NCI-H2029 treated with DMSO at 0.1 percent for 48 hours (cell line): ENCODE measurements around the gene CES4A.
"Not testable (repeated sequence)": the region's sequence is repeated elsewhere in the genome, so short reads cannot be mapped to it uniquely, and the experiment has no call there.

Source experiments
- DNase-seq: peaks from one replicate; lab custom pipeline; 2025; lab: John Stamatoyannopoulos, UW

The CES4A gene

GRCh38 chr16:66956154-66956457 lies 32.3 kb upstream of the CES4A start:
- not testable (repeated sequence) for DNase-seq

GRCh38 chr16:66958857-66959703 lies 29.3 kb upstream of the CES4A start:
- no peak for DNase-seq

DNA sequence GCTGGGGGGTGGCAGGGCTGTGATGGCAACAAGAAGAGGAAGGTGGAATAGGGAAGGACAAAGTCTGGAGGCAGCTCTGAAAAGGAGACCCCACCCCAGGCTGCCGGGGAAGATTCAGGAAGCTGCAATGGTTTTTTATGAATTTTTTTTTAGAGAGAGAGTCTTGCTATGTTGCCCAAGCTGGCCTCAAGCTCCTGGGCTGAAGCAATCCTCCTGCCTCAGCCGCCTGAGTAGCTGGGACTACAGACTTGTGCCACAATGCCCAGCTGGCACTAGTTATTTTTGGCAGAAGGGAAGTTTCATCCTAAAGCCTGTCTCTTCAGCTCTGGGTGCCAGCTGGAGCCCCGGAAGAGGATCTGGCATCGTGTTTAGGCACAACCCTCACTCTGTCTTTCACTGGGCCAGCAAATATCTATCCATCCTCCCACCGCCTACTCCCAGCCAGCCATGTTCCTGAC lies 28.7 kb upstream of the CES4A start:
- no peak for DNase-seq

GRCh38 chr16:66960270-66960669 lies 28.1 kb upstream of the CES4A start:
- DNase-seq = no peak

DNA sequence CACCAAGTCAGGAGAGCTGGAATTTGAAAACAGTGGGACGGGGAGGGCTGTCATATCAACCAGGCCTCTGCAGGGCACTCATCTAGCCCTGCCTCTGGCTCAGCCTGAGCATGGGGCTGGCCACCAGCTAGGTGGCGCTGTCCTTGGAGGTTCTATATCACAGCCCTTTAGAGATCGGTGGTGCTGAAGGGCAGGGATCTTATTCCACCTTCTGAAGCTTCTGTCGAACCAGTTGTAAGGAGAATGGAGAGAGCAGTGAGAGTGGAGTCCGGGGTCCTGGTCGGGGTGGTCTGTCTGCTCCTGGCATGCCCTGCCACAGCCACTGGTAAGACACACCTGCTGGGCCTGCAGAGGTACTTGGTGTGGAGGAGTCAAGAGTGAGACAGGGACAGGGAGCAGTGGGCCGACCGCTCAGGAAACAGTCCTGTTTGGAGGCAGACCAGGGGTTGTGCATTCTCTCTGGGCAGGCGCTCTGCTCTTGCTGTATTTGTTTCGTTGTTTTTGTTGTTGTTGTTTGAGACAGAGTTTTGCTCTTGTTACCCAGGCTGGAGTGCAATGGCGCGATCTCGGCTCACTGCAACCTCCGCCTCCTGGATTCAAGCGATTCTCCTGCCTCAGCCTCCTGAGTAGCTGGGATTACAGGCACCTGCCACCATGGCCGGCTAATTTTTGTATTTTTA lies 27.2 kb upstream of the CES4A start, which contains the start of gene CES3:
Gene CES3, plus strand, starts transcription at position 202 of the 680 bp plus-strand sequence. Its CDS starts 42 bp downstream, at position 244.
- no peak for DNase-seq

- peak; percentile 56 for DNase-seq
These were observed 26.5 kb upstream of the CES4A start for GRCh38 chr16:66961914-66962313.

DNA sequence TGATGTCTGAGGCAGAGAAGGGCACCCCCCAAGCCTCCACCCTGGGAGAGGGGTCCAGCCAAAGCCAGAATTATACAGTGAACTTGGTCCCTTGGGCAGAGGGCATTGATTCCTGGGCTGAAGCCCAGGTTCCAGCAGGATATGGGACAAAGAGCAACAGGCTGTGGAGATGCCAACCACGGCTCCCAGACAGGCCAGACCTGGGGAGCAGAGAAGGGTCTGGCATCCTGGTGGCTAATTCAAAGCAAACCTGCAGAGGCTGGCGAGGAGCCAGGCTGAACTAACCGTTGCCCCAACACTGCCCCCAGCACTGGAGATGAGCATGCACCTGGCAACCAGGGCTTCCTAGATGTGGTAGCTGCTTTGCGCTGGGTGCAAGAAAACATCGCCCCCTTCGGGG lies 24.3 kb upstream of the CES4A start:
- no peak for DNase-seq

DNA sequence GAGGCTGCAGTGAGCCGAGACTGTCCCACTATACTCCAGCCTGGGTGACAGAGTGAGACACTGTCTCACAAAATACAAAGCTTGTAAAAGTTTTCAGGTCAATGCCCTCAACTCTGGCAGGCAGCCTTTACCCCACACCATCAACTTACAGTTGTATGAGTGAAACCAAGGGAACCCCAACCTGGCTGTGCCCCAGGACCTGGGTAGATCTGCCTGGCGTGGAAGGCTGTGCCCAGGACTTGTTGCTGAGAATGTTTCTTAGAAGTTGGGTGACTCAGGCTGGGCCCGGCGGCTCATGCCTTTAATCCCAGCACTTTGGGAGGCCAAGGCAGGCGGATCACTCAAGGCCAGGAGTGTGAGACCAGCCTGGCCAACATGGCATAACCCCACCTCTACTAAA lies 19.5 kb upstream of the CES4A start:
- no peak for DNase-seq

DNA sequence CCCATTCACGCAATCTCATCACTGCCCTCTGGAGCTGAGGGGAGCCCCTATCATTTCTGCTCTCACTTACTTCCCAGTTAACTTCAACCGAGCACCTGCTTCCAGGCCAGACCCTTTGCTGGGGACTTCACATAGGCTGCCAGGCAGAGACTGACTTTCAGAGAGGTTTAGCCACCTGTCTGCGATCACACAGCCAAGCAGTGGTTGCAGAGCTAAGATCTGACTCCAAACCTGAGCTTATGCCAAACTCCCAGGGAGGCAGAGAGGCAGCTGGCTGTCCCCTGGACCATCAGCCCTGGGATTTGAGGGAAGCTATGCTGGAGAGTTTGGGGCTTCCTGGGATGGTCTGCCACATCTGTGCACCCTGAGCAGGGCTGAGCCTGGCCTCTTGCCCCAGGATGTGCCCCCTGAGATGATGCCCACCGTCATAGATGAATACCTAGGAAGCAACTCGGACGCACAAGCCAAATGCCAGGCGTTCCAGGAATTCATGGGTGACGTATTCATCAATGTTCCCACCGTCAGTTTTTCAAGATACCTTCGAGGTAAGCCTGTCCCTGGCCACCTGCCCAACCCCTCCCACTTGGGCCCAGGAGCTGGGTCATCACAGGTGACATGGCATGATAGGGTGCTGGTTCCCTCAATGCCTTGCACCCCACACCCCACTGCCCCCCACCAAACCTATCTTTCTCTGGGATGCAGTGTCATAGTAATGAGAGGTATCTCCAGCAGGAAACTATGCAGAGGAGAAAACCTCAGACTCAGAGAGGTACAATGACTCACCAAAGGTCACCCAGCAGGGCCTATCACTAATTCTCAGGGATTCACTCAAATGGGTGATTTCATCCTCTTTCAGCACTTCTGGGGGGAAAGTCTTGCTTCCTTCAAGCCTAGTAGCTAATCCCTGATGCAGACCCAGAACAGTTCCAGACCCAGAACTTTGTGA lies 17.3 kb upstream of the CES4A start:
- no peak for DNase-seq

- DNase-seq = no peak
These were observed 15.4 kb upstream of the CES4A start for GRCh38 chr16:66972983-66973382.

DNA sequence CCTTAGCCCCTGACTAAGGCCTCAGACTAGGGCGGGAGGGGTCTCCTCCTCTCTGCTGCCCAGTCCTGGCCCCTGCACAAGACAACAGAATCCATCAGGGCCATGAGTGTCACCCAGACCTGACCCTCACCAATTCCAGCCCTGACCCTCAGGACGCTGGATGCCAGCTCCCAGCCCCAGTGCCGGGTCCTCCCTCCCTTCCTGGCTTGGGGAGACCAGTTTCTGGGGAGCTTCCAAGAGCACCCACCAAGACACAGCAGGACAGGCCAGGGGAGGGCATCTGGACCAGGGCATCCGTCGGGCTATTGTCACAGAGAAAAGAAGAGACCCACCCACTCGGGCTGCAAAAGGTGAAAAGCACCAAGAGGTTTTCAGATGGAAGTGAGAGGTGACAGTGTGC lies 14.7 kb upstream of the CES4A start:
- DNase-seq = no peak

GRCh38 chr16:66974156-66974931 lies 14.0 kb upstream of the CES4A start:
- not testable (repeated sequence) for DNase-seq

DNA sequence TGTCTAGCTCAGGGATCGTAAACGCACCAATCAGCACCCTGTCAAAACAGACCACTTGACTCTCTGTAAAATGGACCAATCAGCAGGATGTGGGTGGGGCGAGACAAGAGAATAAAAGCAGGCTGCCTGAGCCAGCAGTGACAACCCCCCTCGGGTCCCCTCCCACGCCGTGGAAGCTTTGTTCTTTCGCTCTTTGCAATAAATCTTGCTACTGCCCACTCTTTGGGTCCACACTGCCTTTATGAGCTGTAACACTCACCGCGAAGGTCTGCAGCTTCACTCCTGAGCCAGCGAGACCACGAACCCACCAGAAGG lies 13.5 kb upstream of the CES4A start:
- peak; percentile 18 for DNase-seq

DNA sequence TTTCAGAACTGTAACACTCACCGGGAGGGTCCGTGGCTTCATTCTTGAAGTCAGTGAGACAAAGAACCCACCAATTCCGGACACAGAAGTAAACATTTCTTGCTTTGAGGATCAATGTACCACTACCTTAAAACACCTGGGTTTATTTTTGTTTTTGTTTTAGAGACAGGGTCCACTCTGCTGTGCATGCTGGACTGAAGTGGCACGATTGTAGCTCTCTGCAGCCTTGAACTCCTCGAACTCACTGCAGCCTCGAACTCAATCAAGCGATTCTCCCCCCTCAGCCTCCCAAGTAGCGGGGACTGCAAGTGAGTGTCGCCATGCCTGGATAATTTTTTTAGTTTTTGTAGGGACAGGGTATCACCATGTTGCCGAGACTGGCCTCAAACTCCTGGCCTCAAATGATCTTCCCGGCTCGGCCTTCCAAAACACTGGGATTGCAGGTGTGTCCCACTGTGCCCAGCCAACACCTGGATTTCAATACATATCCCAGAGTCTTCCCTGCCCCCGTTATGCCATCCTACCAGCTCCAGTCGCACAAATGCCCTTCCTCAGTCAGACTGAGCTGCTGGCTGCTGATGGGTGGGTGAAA lies 13.0 kb upstream of the CES4A start:
- no peak for DNase-seq

DNA sequence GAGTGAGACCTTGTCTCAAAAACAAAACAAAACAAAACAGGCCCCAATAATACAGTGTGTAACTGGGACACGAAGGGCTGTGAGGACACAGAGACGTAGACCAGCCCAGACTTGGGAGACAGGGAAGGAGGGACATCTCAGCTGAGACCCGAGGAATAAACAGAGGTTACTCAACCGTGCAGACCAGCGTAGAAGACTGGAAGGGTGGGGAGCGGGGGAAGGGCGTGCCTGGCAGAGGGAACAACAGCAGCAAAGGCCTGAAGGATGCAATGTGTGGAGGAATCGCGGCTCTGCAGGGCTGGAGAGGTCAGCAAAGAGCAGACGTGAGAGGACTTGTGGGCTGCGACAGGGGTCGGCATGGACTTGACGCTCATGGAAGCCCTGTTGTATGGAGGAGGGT lies 11.6 kb upstream of the CES4A start:
- DNase-seq = no peak

GRCh38 chr16:66977341-66978113 lies 10.9 kb upstream of the CES4A start:
- peak; percentile 37 for DNase-seq

DNA sequence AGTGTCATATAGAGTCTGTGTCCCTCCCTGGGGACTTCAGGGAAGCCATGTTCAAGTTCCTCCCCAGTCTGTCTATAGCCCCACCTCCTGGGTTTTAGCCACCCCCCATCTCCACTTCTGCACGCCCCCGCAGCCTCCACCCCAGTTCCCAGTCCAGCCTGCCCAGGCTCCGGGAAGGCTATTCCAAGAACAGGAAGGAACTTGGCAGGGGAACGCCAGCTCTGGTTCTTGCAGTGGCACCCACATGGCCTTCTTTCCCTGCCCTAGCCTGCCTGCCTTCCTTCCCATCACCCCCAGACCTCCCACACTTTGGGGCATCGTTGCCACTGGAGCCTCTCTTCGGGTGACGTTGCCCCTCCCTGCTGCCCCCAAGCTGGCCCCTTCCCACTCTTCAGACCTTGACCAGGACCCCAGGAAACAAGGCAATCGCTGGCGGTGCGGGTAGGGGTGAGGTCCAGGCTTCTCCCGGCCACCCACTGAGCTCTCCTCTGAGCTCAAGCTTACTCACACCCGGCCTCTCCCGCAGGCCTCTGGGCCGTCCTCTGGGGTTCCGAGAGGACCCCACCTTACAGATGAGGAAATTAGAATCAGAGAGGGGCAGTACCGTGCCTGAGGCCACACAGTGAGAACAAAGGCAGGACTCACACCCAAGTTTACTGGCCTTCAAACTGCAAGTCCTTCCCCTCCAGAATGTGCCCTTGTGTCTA lies 9.2 kb upstream of the CES4A start:
- DNase-seq = no peak

DNA sequence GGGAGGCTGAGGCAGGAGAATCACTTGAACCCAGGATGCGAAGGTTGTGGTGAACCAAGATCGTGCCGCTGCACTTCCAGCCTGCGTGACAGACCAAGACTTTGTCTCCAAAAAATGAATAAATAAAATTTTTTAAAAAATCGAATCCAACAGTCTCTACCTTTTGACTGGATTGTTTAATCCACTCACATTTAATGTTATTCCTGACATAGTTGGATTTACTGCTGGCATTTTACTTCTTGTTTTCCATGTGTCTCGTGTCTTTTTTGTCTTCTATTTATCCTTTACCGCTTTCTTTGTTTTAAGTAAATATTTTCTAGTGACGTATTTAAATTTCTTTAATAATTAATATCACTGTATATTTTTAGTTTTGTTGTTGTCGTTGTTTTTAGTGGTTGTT lies 5.4 kb upstream of the CES4A start:
- DNase-seq = no peak

DNA sequence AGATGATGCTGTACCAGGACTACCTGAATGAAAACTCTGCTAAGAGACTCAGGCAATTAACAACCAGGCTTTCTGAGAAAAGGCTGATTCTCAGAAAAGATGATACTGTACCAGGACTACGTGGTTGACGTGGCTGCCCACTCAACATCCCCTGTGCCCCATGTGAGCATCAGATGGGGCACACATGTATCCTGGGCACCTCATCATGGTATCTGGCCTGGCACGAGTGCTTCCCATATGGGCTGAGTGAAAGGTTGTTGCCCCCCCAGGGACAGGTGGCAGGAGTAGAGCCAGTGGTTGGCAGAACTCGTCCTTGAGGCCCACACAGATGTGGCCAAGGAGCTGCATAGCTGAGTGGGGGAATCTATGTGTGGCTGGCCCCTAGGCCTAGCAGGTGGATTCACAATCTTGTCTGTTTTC lies 3.5 kb upstream of the CES4A start:
- DNase-seq = no peak

DNA sequence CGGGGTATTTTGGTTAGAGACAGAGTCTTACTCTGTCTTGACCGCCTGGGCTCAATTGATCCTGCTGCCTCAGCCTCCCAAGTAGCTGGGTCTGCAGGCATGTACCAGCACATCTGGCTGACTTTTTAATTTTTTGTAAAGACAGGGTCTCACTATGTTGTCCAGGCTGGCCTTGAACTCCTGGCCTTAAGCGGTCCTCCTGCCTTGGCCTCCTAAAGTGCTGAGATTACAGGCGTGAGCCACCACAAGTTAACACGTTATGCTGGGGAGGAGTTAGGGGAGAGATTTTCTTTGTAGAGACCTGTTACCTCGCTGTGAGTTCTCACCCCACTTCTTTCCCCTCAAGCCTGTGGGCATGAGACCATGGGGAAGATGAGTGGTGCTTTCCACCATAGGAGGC lies 1.8 kb upstream of the CES4A start:
- no peak for DNase-seq
